Measurements from ENCODE around the gene LRP4. TPM values are rescaled to one million over a fixed set of nuclear protein-coding genes. Genes with fewer than 3 reads are reported as not detected.

Gene LRP4
- total and polyA plus RNA-seq, 2 donors (not counting 1 experiment from before 2014, with no cell fraction given) = 1.3 to 2.9 TPM

GRCh38 chr11:46827995-46828394 is 90.4 kb downstream of the LRP4 start:
- no peaks in the 10 kb centered on the region for H3K36me3 ChIP-seq (ENCODE audit: control insufficient read depth, insufficient read depth, low read length)
- no peaks in the 10 kb centered on the region for H3K27me3 ChIP-seq (ENCODE audit: control insufficient read depth, insufficient read depth, low read length)
- peaks cover 94% of the 10 kb centered on the region for H3K79me2 ChIP-seq (ENCODE audit: control insufficient read depth, insufficient read depth, low read length)
- H4K20me1 ChIP-seq (ENCODE audit: control insufficient read depth, extremely low read depth, insufficient read depth, low read length) = no peaks in the 10 kb centered on the region
- H3K27ac ChIP-seq (ENCODE audit: insufficient read depth, low read length) = no peak overlapping the region
- peak in 1 of 2 donors; percentile 56 for DNase-seq (ENCODE audit: low read depth in 2 of 2)
- H3K4me2 ChIP-seq (ENCODE audit: extremely low read depth, insufficient read depth, low read length) = peak overlapping the region; percentile 48
- H3K9me3 ChIP-seq (ENCODE audit: control insufficient read depth, insufficient read depth, low read depth, low read length) = no peaks in the 10 kb centered on the region
- H3K4me3 ChIP-seq (replicated peaks in 1 of 4; ENCODE audit: control extremely low read depth in 1 of 4, insufficient read depth in 1 of 4, low read depth in 3 of 4, low read length in 4 of 4) = no peak overlapping the region
- no peak overlapping the region for H2AFZ ChIP-seq (ENCODE audit: low read length)
- H3K9ac ChIP-seq (ENCODE audit: insufficient read depth, low read length) = no peak overlapping the region
- peaks cover 12% of the 10 kb centered on the region for H3K4me1 ChIP-seq (ENCODE audit: control insufficient read depth, extremely low read depth, insufficient read depth, low read length)
- TF ChIP-seq CTCF (conservative IDR thresholded peaks at IDR 0.05 in 1 of 2, IDR thresholded peaks at IDR 0.05 in 1 of 2; ENCODE audit: low read depth in 1 of 2, low read length in 2 of 2) (no peak), EZH2 (IDR thresholded peaks at IDR 0.05; ENCODE audit: low read length, missing control alignments) (no peak)

DNA sequence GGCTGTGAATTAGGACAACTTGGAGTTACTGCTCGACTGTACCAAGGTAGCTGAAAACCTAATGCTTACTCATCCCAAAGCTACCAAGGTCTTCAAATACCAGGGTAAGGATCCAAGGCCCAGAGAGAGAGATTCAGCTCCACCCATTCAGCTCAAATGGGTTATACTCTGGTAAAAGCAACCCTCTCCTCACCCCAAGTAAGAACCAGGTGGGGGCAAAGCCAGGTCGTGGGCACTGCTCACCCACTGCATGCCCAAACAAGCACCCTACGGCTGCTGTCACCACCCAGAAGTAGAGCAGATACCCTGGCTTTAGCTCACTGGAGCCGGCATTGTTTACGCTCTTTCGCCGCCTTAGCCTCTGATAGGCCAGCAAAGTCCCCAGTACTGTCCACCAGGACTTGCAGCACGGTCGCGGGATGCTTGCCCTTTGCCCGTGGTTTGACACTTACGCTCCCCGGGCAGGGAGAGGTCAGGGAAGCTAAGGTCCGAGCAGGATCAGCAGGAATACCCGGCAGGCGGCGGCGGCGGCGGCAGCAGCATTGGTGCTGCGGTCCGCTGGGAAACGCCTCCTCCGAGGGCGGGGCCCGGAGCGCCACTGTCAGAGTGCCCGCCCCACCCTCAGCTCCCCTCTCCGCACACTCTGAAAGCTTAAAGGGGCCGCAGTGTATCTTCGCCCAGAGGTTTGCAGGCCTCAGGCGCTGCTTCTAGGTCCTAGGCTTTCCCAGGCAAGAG is 91.9 kb downstream of the LRP4 start:
- TF ChIP-seq CTCF (conservative IDR thresholded peaks at IDR 0.05 in 1 of 2, IDR thresholded peaks at IDR 0.05 in 1 of 2; ENCODE audit: low read depth in 1 of 2, low read length in 2 of 2) (no peak), EZH2 (IDR thresholded peaks at IDR 0.05; ENCODE audit: low read length, missing control alignments) (no peak)
- H3K9ac ChIP-seq (ENCODE audit: insufficient read depth, low read length) = peak overlapping the region; percentile 58
- peak overlapping the region; percentile 71 for H3K27ac ChIP-seq (ENCODE audit: insufficient read depth, low read length)
- peak overlapping the region; percentile 94 for H2AFZ ChIP-seq (ENCODE audit: low read length)
- peak overlapping the region; percentile 73 to 96 (median 82) for H3K4me3 ChIP-seq (replicated peaks in 1 of 4; ENCODE audit: control extremely low read depth in 1 of 4, insufficient read depth in 1 of 4, low read depth in 3 of 4, low read length in 4 of 4)
- no peaks in the 10 kb centered on the region for H3K9me3 ChIP-seq (ENCODE audit: control insufficient read depth, insufficient read depth, low read depth, low read length)
- H3K79me2 ChIP-seq (ENCODE audit: control insufficient read depth, insufficient read depth, low read length) = peaks cover 94% of the 10 kb centered on the region
- H3K36me3 ChIP-seq (ENCODE audit: control insufficient read depth, insufficient read depth, low read length) = no peaks in the 10 kb centered on the region
- H3K4me2 ChIP-seq (ENCODE audit: extremely low read depth, insufficient read depth, low read length) = peak overlapping the region; percentile 100
- DNase-seq (ENCODE audit: low read depth in 2 of 2) = peak; percentile 74 to 75
- H4K20me1 ChIP-seq (ENCODE audit: control insufficient read depth, extremely low read depth, insufficient read depth, low read length) = no peaks in the 10 kb centered on the region
- H3K4me1 ChIP-seq (ENCODE audit: control insufficient read depth, extremely low read depth, insufficient read depth, low read length) = peaks cover 12% of the 10 kb centered on the region
- no peaks in the 10 kb centered on the region for H3K27me3 ChIP-seq (ENCODE audit: control insufficient read depth, insufficient read depth, low read length)

DNA sequence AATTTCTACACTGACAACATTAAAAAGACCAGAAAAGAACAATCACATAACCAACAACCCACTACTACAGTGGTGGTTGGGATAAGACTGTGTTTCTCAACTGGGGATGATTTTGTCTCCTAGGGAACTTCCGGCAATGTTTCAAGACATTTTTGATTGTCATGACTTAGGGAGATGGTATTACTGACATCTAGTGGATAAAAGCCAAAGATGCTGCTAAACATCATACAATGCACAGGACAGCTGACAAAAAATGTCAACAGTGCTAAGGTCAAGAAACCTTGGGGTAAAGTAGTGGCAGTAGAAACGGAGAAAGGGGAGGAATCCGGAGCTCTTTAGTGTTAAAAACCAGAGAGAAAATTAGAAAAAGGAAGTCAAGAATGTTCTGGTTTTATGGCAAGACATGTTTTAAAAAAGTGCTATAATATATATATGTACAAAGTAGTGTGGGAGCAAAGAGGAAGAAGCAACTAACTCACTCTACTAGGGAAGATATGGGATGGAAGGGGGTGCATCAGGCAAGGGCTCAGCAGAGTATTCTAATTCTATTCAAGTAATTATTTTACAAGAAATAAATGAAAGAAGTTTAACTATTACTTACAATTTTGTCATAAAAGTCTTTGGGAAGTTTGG is 109.4 kb downstream of the LRP4 start:
- TF ChIP-seq CTCF (conservative IDR thresholded peaks at IDR 0.05 in 1 of 2, IDR thresholded peaks at IDR 0.05 in 1 of 2; ENCODE audit: low read depth in 1 of 2, low read length in 2 of 2) (peak in 1 of 2 donors; percentile 20), EZH2 (IDR thresholded peaks at IDR 0.05; ENCODE audit: low read length, missing control alignments) (no peak)
- peak; percentile 8 to 31 for DNase-seq (ENCODE audit: low read depth in 2 of 2)
- Histone ChIP-seq H3K4me3 (replicated peaks in 1 of 4; ENCODE audit: control extremely low read depth in 1 of 4, insufficient read depth in 1 of 4, low read depth in 3 of 4, low read length in 4 of 4) (no peak overlapping the region), H3K9me3 (ENCODE audit: control insufficient read depth, insufficient read depth, low read depth, low read length) (no peaks in the 10 kb centered on the region), H2AFZ (ENCODE audit: low read length) (no peak overlapping the region), H3K9ac (ENCODE audit: insufficient read depth, low read length) (no peak overlapping the region), H3K4me2 (ENCODE audit: extremely low read depth, insufficient read depth, low read length) (peak overlapping the region; percentile 8), H3K27ac (ENCODE audit: insufficient read depth, low read length) (no peak overlapping the region), H3K79me2 (ENCODE audit: control insufficient read depth, insufficient read depth, low read length) (no peaks in the 10 kb centered on the region), H4K20me1 (ENCODE audit: control insufficient read depth, extremely low read depth, insufficient read depth, low read length) (no peaks in the 10 kb centered on the region), H3K4me1 (ENCODE audit: control insufficient read depth, extremely low read depth, insufficient read depth, low read length) (no peaks in the 10 kb centered on the region), H3K27me3 (ENCODE audit: control insufficient read depth, insufficient read depth, low read length) (no peaks in the 10 kb centered on the region), H3K36me3 (ENCODE audit: control insufficient read depth, insufficient read depth, low read length) (no peaks in the 10 kb centered on the region)
